ENCODE results near the gene VAX1. TPM values are rescaled to one million over a fixed set of nuclear protein-coding genes. Genes with fewer than 3 reads are reported as not detected.

Gene VAX1
- total and polyA plus RNA-seq, 2 donors (not counting 3 experiments of a cell fraction or from before 2014, with no cell fraction given): not detected

GRCh38 chr10:117133273-117134055 is 4.6 kb downstream of the VAX1 start:
- BruUV-seq (replicated peaks): no TSS peak
- no peaks in the 10 kb centered on the region for H4K20me1 ChIP-seq (replicated peaks; ENCODE audit: control insufficient read depth, extremely low read depth, insufficient read depth, low read length)
- peaks cover 77 to 98% of the 10 kb centered on the region in 2 experiments for H3K27me3 ChIP-seq (ENCODE audit: control insufficient read depth in 2 of 2, insufficient read depth in 2 of 2, low read length in 2 of 2)
- CTCF ChIA-PET: interaction anchor here (1.2 to 3.7 kb wide), 4 partner anchors 22 to 338 kb away, joined by 3 to 23 read pairs (median 6); no protein-coding TSS in a partner anchor
- dilution Hi-C loops (cut with MboI; ENCODE audit: extremely low pct_ligation_motif_present, low sequenced_read_pairs): no loop called here
- no peak overlapping the region for H2AFZ ChIP-seq (ENCODE audit: low read depth, low read length)
- peaks cover 10% of the 10 kb centered on the region for H3K4me1 ChIP-seq (ENCODE audit: control insufficient read depth, extremely low read depth, insufficient read depth, low read length)
- no peak overlapping the region for H3K27ac ChIP-seq (ENCODE audit: insufficient read depth, low read depth, low read length)
- no peaks in the 10 kb centered on the region for H3K9me3 ChIP-seq (replicated peaks; ENCODE audit: control insufficient read depth, insufficient read depth, low read length)
- H3K4me2 ChIP-seq (ENCODE audit: insufficient read depth, low read length): no peak overlapping the region
- H3K79me2 ChIP-seq (ENCODE audit: control insufficient read depth, insufficient read depth, low read length): no peaks in the 10 kb centered on the region
- DNase-seq (ENCODE audit: low read depth, low spot score): no peak
- TF ChIP-seq MAX (IDR thresholded peaks at IDR 0.05; ENCODE audit: insufficient read depth, insufficient read length) (no peak), EZH2 (IDR thresholded peaks at IDR 0.05; ENCODE audit: borderline replicate concordance, low read depth, low read length, severe bottlenecking) (peak; percentile 99)
- intact Hi-C loops (cut with micrococcal nuclease): no loop called here
- H3K9ac ChIP-seq (replicated peaks; ENCODE audit: extremely low read depth, insufficient read depth, low read length): no peak overlapping the region
- POLR2A ChIA-PET: no interaction called here
- H3K36me3 ChIP-seq (ENCODE audit: control insufficient read depth in 2 of 2, extremely low read depth in 1 of 2, insufficient read depth in 2 of 2, low read length in 2 of 2): no peaks in the 10 kb centered on the region
- H3K4me3 ChIP-seq (replicated peaks in 1 of 3; ENCODE audit: insufficient read depth in 1 of 3, low read depth in 1 of 3, low read length in 3 of 3): no peak overlapping the region
- FAIRE-seq: no peak
- H3K9me1 ChIP-seq (replicated peaks; ENCODE audit: control insufficient read depth, extremely low read depth, insufficient read depth, low read length): no peaks in the 10 kb centered on the region

- H3K4me2 ChIP-seq (ENCODE audit: insufficient read depth, low read length): no peak overlapping the region
- CTCF ChIA-PET: no interaction called here
- no peak overlapping the region for H3K27ac ChIP-seq (ENCODE audit: insufficient read depth, low read depth, low read length)
- DNase-seq (ENCODE audit: low read depth, low spot score) (no peak), FAIRE-seq (no peak)
- POLR2A ChIA-PET: no interaction called here
- no peaks in the 10 kb centered on the region for H4K20me1 ChIP-seq (replicated peaks; ENCODE audit: control insufficient read depth, extremely low read depth, insufficient read depth, low read length)
- dilution Hi-C loops (cut with MboI; ENCODE audit: extremely low pct_ligation_motif_present, low sequenced_read_pairs): no loop called here
- H3K4me3 ChIP-seq (replicated peaks in 1 of 3; ENCODE audit: insufficient read depth in 1 of 3, low read depth in 1 of 3, low read length in 3 of 3): no peak overlapping the region
- no peaks in the 10 kb centered on the region for H3K36me3 ChIP-seq (ENCODE audit: control insufficient read depth in 2 of 2, extremely low read depth in 1 of 2, insufficient read depth in 2 of 2, low read length in 2 of 2)
- no peaks in the 10 kb centered on the region for H3K79me2 ChIP-seq (ENCODE audit: control insufficient read depth, insufficient read depth, low read length)
- no peak overlapping the region for H2AFZ ChIP-seq (ENCODE audit: low read depth, low read length)
- TF ChIP-seq EZH2 (IDR thresholded peaks at IDR 0.05; ENCODE audit: borderline replicate concordance, low read depth, low read length, severe bottlenecking) (peak; percentile 99), MAX (IDR thresholded peaks at IDR 0.05; ENCODE audit: insufficient read depth, insufficient read length) (no peak)
- H3K9me3 ChIP-seq (replicated peaks; ENCODE audit: control insufficient read depth, insufficient read depth, low read length): no peaks in the 10 kb centered on the region
- H3K9ac ChIP-seq (replicated peaks; ENCODE audit: extremely low read depth, insufficient read depth, low read length): no peak overlapping the region
- BruUV-seq (replicated peaks): no TSS peak
- H3K27me3 ChIP-seq (ENCODE audit: control insufficient read depth in 2 of 2, insufficient read depth in 2 of 2, low read length in 2 of 2): peaks cover 72 to 91% of the 10 kb centered on the region in 2 experiments
- intact Hi-C loops (cut with micrococcal nuclease): no loop called here
- peaks cover 8% of the 10 kb centered on the region for H3K4me1 ChIP-seq (ENCODE audit: control insufficient read depth, extremely low read depth, insufficient read depth, low read length)
- H3K9me1 ChIP-seq (replicated peaks; ENCODE audit: control insufficient read depth, extremely low read depth, insufficient read depth, low read length): no peaks in the 10 kb centered on the region
Measured at GRCh38 chr10:117132751-117133231, 5.3 kb downstream of the VAX1 start.
